NCI-H1694 (cell line): ENCODE data around the gene TMCC1.
"Not testable (repeated sequence)": the region's sequence is repeated elsewhere in the genome, so short reads cannot be mapped to it uniquely, and the experiment has no call there.

Source experiments
- DNase-seq: peaks from one replicate; lab custom pipeline; 2025; lab: John Stamatoyannopoulos, UW

Gene TMCC1

DNA sequence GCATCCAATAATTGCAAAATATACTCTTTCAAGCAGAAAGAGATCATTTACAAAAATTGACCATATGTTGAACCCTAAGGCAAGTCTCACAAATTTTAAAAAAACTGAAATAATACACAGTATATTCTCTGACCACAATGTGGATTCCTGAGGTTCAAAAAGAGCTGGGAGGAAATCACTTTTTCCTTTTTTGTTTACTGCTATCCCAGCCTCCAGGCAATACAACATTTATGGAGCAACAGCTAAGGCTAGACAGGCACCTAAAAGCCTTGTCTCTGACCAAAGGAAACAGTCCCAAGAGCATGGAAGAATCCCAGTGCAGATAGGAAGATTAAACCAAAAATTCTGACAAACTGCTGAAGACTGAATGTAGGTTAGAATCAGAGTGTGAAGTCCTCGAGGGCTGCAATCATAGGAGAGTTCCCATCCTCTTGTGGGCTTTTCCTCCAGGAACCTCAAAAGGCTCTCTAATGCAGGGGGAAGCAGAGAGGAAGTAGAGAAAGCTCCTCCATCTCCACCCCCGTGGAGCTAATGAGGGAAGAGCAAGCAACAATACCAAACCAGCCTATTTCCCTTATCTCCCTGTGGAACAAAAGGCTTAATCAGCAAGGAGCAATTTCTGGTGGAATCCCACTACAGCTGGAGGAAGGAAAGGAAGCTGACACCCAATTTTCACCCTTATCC lies 57.0 kb downstream of the TMCC1 start:
- no peak for DNase-seq

DNA sequence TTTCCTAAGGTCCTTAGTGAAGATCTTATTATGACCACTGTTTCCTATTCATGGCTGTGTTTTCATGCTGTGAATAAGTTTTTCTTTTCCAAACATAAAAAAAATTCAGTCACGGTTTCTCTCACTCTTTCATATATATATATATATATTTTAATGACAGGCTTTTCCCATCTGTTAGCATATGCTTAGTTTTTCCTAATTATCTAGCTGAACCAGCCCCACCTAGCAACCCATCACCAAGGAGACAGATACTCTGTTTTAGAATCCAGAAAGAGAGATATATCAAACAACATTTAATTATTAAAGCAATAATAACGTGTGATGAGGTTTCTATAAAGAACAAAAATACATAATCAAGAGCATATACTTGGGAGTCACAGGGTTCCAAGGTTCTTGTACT lies 58.3 kb downstream of the TMCC1 start:
- no peak for DNase-seq

DNA sequence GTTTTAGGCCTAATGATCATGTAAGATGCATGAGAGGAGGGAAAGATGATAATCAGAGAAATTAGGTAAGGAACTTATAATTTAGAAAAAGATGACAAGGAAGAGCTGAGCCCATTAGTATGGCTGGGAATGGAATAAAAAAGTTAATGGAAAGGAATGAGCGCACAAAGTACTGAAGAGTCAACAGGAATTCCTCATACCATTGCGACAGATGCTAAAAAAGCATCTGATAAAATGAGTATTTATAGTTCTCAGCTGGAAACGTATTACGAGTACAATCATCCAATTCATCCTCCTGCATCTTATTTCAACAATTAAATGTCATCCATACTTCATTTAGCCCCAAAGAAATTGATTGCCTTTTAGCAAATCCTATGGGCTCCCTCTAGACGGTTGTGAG lies 58.9 kb downstream of the TMCC1 start:
- no peak for DNase-seq

DNA sequence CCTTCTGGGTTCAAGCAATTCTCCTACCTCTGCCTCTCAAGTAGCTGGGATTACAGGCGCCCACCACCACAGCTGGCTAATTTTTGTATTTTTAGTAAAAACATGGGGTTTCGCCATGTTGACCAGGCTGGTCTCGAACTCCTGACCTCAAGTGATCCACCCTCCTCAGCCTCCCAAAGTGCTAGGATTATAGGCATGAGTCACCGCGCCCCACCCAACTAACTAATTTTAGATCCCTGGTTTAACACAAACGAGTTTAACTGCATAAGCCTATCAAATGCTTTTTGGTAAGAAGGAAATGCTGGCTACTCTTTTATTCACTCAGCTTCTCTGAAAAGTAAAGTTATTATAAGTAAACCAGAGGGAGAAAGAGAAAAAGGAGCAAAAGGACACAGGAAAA lies 61.6 kb downstream of the TMCC1 start:
- DNase-seq = not testable (repeated sequence)

DNA sequence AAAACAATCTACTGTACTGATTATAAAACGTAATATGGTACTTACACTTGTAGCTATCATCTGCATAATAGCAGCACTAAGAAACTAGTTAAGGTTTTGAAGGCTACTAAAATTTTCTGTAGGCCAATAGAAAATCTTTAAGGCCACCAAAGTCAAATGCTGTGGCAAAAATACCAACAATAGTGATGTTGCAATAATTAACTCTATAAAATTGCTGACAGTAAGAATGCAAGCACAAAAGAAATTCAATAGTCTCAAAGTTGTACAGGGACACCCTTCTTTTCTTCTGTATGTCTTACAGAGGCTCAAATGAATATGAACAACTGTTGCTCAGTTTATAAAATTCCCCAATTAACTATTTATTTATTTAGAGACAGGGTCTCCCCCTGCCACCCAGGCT lies 62.0 kb downstream of the TMCC1 start:
- no peak for DNase-seq

DNA sequence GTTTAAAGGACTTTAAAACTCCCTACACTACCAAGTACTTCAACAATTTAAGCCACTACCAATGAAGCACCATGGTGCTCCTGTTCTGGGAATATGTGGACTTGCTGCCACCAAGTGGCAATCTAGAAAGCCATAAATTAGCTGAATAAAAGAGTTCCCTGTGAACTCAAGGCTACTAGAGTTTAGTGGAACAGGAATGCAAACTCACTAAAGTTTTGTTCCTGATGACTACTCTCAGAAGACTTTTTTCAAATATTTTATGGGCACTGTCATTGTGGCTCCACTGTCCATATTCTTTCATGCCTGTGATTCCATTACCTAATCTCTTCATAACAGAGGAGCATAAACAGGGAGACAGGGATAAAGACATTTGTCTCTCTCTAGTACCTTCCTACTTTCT lies 63.9 kb downstream of the TMCC1 start:
- peak; percentile 60 for DNase-seq

DNA sequence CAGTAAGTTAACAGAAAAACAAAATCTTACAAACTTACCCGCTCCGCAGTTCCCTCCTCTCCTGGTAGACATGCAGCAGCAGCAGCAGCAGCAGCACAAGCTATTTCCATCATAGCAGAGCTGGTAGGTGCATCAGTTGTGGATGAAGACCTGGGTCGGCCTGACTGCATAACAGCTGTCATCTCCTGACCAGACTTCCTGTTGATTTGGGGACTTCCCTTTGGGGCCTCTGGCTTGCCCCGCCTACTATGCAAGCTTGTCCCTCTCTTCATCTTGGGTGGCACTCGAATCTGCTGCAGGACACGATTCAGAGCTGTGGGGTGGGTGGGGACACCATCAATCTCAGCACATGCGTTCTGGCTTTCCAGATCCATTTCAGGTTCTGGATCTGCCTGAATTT lies 65.7 kb downstream of the TMCC1 start:
- no peak for DNase-seq

DNA sequence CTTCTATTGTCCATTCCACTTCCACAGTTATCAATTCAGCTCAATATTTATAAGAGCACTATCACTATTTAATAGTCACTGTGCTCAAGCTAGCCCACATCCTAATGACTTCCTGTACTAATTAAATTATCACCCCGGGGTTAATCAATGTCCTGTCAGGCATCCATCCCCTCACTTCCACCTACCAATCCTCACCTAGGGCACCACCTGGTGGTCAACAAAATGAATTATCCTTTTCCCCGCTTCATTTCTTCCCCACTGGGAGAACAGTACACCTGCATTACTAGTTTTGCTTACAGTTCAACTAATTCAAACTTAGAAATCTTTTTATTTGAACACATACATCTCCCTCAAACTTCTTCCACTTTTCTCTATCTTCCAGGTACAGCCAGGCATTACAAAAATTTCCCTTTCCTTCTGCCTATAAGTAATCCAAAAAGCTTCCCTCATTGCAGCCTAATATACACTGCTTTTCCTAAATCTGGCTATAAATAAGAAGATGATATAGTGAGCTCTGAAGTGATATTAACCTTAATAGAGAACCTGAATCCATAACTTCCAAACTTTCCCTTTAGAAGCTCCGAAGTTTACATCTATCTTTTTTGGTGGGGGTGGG lies 68.5 kb downstream of the TMCC1 start:
- DNase-seq = peak; percentile 35

DNA sequence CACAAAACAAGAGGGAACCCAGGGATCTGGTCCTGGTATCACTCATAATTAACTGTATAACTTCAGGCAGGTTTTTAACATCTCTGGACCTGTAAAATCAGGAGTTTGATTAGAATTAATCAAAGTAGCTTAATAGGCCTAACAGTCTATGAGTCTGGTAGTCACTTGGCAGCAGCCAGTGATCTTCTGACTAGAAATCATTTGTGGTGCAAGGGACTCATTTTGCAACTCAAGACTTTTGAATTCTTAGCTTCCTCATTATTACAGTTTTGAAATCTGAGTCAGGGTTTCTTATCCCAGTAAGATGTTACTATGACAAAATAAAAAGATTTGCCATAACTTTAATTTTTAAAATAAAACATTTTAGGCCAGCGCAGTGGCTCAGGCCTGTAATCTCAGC lies 70.8 kb downstream of the TMCC1 start:
- DNase-seq = no peak

DNA sequence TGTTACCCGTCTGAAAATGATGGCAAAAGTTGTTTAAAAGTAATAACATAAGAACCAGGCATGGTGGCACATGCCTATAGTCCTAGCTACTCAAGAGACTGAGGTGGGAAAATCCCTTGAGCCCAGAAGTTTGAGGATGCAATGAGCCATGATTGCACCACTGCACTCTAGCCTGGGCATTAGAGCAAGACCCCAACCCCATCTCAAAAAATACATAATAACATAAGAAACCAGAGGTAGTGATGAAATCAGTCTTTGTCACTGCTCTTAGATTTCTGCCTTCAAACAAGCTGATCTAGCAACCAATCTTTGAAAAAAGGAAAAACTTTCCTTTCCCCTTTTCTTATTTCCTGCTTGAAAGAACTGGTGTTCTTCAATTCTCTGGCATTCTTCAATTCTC lies 71.3 kb downstream of the TMCC1 start:
- no peak for DNase-seq

DNA sequence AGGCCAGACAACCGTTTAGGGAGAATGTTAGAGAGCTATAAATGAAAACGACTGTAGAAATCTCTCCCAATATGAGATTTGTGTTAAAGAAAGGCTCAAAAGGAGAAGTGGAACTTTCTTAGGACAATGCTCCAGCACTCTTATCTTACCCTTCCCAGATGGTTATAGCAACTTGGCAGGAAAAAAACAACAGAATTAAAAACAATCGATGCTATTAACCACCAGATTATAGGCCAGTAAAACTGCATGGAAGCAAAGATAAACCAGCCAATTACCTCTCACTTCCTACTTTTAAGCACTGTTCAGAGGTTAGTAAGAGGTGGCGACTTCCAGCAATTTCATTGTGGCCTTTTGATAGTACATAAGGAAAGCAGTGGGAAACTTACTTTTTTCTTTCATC lies 72.9 kb downstream of the TMCC1 start:
- DNase-seq = no peak

DNA sequence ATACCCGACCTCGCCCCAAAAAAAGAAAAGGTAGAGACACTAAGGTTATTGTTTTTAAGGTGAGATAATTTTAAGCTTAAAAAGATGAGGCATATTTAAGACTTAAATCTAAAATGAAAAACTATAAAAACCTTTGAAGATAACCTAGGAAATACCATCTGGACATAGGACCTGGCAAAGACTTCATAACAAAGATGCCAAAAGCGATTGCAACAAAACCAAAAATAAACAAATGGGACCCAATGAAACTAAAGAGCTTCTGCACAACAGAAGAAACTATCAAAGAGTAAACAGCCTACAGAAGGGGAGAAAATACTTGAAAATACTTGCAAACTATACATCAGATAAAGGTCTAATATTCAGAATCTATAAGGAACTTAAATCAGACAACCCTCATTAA lies 80.9 kb downstream of the TMCC1 start:
- DNase-seq = no peak

DNA sequence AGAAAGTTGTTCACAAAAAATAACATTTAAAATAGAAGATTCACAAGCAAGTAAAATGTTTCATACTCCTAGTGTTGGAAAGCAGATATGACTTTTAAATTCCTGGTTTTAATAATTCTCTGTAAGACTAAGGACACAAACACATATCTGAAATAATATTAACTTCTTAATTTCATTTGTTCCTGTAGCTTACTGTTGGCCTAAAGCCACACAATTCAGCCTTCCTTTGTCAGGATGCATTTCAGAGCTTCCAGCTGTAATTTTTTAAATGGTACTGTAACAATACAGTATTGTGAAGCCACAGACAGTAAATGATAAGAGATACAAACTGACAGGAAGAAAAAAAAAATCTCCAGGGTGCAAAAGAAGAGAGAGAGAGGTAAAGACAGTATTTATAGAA lies 84.2 kb downstream of the TMCC1 start:
- no peak for DNase-seq

DNA sequence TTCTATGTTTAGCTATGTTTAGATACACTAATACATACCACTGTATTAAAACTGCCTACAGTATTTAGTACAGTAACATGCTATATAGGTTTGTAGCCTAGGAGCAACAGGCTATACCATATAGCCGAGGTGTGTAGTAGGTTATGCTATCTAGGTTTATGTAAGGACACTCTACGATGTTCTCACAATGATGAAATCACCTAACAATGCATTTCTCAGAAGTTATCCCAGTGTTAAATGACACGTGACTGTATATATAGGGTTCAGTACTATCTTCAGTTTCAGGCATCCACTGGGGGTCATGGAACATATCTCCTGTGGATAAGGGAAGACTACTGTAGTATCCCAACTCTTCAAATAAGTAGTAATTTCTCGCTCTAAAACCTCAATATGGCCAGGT lies 97.4 kb downstream of the TMCC1 start:
- no peak for DNase-seq

DNA sequence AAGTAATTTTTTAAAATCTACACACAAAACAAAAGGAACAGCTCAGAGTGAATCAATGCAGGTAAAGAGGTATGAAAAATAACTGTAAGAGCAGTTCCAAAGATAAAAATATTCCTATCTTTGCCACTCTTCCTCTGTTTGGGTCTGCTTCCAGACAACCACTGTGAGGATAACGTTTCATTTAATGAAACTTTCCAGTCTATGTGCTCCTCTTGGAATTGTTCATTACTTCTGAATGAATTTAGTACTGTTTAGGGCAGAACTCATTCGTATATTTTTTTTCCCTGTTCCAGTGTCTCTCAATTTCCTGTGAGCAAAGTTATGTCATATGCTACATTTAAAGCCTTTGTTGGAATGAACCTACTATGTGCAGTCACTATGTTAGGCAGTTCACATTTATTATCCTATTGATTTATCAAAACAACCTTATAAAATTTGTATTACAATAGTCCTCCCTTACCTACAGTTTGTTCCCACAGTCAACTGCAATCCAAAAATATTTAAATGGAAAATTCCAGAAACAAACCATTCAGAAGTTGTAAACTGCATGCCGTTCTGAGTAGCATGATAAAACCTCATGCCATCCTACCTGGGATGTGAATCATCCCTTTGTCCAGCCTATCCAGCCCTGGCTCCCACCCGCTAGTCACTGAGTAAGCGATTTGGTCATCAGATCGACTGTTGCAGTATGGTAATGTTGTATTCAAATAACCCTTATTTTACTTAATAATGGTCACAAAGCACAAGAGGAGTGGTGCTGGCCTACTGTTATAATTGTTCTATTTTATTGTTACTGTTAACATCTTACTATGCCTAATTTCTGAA lies 98.1 kb downstream of the TMCC1 start:
- DNase-seq = no peak

DNA sequence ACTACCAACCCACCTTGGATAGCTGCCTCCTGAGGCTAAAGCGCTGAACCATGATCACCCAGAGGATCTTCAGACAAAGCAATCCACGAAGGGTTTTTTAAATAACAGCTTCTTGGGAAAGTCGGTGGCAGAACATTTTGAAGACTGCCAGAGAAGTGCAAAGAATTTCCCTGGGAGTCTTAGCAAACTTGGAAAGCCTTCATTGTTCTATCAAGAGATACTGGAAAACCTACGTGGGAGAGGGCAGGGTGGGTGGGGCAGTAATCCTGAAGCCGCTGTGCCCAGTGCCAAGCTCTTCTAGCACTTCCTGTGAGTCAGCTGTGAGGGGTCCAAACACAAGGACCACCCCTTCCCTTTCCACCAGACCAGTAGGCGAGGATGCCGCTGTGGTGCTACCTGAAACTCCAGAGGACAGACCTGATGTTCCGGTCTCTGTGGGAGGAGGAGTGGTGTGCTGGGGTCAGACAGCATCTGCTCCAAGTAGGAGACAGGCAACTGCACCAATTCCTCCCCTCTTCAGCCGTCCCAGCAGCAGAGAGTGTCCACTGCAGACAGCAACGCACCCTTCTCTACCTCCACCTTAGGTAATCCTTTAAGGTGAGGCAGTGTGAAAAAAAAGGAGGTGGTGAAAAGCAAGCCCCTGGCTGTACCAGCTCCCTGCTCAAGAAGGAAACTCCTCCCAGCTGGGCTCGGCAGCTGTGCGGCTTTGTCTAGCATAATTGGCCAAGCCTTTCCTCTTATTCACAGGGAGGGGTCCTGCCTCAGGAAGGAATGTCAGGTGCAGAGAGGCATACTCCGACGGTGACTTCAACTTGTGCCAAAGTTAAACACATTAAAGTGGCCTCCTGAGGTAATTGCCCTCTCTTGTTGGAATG lies 99.0 kb downstream of the TMCC1 start:
- no peak for DNase-seq

DNA sequence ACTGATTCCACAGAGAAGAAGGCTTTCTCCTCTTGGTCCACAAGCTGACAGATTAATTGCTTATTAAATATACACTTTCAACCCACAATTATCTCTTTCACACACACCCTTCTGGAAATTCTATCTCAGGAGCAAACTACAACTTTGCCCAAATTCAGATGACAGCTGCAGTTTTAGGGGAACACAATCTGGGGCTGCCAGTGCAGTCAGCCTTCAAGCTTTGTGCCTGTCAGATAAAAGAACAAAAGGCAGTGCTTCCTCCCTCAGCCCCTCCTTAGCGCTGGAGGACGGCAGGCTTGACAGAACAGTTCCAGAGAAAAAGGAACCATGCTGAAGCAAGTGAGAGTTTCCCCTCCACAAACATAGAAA lies 99.6 kb downstream of the TMCC1 start:
- DNase-seq = no peak

DNA sequence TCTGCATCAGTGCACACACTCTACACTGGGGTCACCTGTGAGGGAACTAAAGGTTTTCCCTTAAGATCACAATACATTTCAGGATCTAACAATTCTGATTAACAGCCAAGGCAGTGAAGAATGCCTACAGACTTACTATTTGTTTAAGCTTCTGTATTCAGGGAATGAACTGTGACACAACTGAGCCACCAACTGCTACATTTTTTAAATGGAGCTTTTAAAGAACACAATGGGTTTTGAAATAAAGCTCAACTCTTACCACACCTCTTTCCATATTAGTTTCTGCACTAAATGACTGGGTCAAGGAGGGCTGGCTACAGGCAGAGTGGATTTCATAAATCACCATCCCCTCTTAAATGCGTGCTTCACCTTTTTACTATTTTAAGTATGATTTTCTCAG lies 100.2 kb downstream of the TMCC1 start:
- no peak for DNase-seq

DNA sequence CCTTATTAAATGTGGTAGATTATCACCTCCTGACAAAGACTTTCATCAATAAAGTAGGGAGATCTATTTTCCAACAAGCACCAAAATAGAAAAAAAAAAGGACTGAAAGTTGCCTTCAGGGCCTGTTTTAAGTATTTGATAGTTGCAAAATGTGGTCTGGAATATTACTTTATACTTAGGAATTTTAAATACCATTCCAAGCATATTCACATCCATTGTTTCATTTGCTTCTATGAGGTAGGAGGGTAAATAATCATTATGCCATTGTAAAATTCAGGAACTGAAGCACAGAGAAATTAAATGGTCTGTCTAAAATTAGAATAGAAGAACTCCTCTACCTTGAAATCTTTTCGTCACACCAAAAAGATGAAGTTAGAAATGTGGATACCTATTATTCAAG lies 110.0 kb downstream of the TMCC1 start:
- DNase-seq = no peak

DNA sequence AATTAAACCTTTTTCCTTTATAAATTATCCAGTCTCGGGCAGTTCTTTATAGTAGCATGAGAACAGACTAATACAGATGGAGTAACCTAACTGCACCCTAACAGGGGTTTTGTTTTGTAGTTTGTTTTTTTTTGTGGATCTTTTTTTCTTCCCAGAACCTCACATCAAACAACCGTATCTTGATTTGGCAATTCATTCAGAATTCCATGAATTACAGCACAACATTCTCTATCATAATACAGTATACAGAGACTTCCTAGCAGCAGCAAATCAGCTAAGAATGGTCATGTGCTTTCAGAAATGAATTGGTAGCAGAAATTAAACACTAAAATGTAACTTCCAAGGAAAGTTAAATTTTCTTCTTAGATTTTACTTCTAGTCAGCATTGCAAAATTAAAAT lies 114.6 kb downstream of the TMCC1 start:
- no peak for DNase-seq

DNA sequence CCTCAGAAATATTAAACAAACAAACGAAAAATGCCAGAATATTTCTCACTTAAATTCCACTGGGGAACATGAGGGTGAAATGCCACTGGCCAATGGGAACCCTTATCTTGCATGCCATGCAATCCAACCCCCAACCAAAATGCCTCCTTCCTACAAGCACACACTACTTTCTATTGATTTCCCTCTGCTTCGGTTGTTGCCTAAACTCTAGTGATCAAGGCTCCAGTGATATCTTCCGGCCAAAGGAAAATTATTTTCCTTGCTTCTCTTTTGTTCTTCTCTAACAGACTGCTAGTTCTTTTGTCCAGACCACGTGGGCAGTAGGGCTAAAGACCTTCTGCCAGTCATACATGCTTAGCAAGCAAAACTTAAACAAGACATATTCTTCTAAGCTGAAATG lies 115.7 kb downstream of the TMCC1 start:
- DNase-seq = no peak

DNA sequence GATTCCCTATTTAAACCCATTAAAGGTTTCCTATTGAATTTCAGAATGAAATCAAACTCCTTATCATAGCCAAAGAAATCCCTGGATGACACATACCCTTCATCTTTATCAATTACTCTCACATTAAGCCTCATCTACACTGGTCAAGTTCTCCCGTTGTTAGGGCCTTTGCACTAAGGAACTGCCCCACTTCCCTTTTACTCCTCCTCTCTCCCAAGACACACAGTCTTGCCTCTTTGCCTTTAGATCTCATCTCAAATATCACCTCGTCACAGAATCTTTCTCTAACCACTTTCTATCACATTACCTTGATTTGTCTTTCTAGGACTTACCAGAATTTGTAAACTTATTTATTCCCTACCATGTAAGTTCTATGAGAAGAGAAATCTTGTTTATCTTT lies 117.6 kb downstream of the TMCC1 start:
- no peak for DNase-seq
